ENCODE results near the gene EFNB1.

DNA sequence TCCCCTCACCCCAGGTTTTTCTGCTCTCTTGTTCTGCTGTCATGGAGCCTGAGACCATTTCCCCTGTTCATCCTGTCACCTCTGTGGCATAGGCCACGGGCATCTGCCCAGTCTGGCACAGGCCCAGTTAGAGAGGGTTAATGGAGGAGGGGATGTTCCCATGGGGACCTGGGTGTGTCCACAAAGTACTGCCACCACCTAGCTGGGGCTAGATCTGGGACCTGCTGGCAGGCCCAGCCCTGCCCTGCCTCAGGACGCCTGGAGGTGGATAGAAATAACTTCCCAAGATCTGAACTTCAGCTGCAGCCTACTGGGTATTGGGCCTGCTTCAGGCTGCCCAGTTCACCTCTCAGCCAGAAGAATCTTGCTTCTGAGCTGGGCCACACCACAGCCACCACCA, 13.5 kb downstream of the EFNB1 start:
- TF ChIP-seq, protein P1, sequence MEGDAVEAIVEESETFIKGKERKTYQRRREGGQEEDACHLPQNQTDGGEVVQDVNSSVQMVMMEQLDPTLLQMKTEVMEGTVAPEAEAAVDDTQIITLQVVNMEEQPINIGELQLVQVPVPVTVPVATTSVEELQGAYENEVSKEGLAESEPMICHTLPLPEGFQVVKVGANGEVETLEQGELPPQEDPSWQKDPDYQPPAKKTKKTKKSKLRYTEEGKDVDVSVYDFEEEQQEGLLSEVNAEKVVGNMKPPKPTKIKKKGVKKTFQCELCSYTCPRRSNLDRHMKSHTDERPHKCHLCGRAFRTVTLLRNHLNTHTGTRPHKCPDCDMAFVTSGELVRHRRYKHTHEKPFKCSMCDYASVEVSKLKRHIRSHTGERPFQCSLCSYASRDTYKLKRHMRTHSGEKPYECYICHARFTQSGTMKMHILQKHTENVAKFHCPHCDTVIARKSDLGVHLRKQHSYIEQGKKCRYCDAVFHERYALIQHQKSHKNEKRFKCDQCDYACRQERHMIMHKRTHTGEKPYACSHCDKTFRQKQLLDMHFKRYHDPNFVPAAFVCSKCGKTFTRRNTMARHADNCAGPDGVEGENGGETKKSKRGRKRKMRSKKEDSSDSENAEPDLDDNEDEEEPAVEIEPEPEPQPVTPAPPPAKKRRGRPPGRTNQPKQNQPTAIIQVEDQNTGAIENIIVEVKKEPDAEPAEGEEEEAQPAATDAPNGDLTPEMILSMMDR (IDR thresholded peaks at IDR 0.05): no peak
- no peak for TF ChIP-seq EZH2 (IDR thresholded peaks at IDR 0.05)

Measured in neural progenitor cell (in vitro differentiated cells).